HepG2 (cell line): ENCODE data around the gene MED4. TPM values are rescaled to one million over a fixed set of nuclear protein-coding genes. Genes with fewer than 3 reads are reported as not detected.

Source experiments
- ATRX ChIP-seq: sonication (generic); formaldehyde crosslinking; IDR thresholded peaks from 2 replicates; pipeline ENCODE4 v1.4.0; 2020; ENCODE audit warnings: missing genetic modification reagents, borderline replicate concordance
- CBX5 ChIP-seq: sonication (generic); formaldehyde crosslinking; IDR thresholded peaks from 2 replicates; pipeline ENCODE4 v1.4.0; 2020; ENCODE audit warnings: missing genetic modification reagents, borderline replicate concordance
- EP300 ChIP-seq, 3 experiments: sonication (generic) in 1 of 3; formaldehyde crosslinking in 1 of 3; IDR thresholded peaks; 2 replicates each; pipeline versions ENCODE4 v1.5.1 to v1.6.1; 2011 to 2020; ENCODE audit warnings: low read depth in 2 of 3, low read length in 2 of 3, borderline replicate concordance in 1 of 3, improper control_type of control experiment in 1 of 3, mild to moderate bottlenecking in 1 of 3, missing genetic modification reagents in 1 of 3, moderate library complexity in 1 of 3
- FOXJ3 ChIP-seq: sonication (generic); formaldehyde crosslinking; IDR thresholded peaks from 2 replicates; pipeline ENCODE4 v1.4.0; 2020; ENCODE audit warnings: missing genetic modification reagents, mild to moderate bottlenecking, borderline replicate concordance
- HOXA7 ChIP-seq: sonication (generic); formaldehyde crosslinking; IDR thresholded peaks from 2 replicates; pipeline ENCODE4 v1.8.1; 2022; ENCODE audit warnings: mild to moderate bottlenecking, missing genetic modification reagents, moderate library complexity
- KDM5B ChIP-seq: sonication (generic); formaldehyde crosslinking; IDR thresholded peaks from 2 replicates; pipeline ENCODE4 v1.4.0; 2020; ENCODE audit warnings: missing genetic modification reagents, mild to moderate bottlenecking, borderline replicate concordance
- RELA ChIP-seq: sonication (generic); formaldehyde crosslinking; IDR thresholded peaks from 2 replicates; pipeline ENCODE4 v1.4.0; 2020; ENCODE audit warnings: missing genetic modification reagents
- RFX3 ChIP-seq: IDR thresholded peaks from 2 replicates; pipeline ENCODE4 v1.6.1; 2016; ENCODE audit warnings: missing biosample characterization, missing genetic modification reagents
- SMARCE1 ChIP-seq: fragments of 450-650 bp; IDR thresholded peaks from 2 replicates; pipeline ENCODE4 v1.6.1; 2017; ENCODE audit warnings: borderline replicate concordance
- TAF15 ChIP-seq: fragments of 200-400 bp; formaldehyde crosslinking; IDR thresholded peaks from one replicate; pipeline ENCODE4 v1.6.1; 2018; ENCODE audit warnings: mild to moderate bottlenecking, low read depth, low read length; ENCODE audit not compliant: poor library complexity, severe bottlenecking
- TCF7 ChIP-seq: sonication (generic); IDR thresholded peaks from 2 replicates; pipeline ENCODE4 v1.6.1; 2016; ENCODE audit warnings: antibody characterized with exemption, low read depth
- TOE1 ChIP-seq: sonication (generic); formaldehyde crosslinking; IDR thresholded peaks from 2 replicates; pipeline ENCODE4 v1.4.0; 2020; ENCODE audit warnings: mild to moderate bottlenecking, missing genetic modification reagents
- XRCC5 ChIP-seq: fragments of 200-400 bp; formaldehyde crosslinking; optimal IDR thresholded peaks from 2 replicates; pipeline ENCODE3; 2017; ENCODE audit warnings: mild to moderate bottlenecking, low read length
- ZBTB39 ChIP-seq: sonication (generic); formaldehyde crosslinking; IDR thresholded peaks from 2 replicates; pipeline ENCODE4 v1.5.0; 2020; ENCODE audit warnings: missing genetic modification reagents
- ZFP36L2 ChIP-seq: sonication (generic); formaldehyde crosslinking; IDR thresholded peaks from 2 replicates; pipeline ENCODE4 v1.4.0; 2020; ENCODE audit warnings: missing genetic modification reagents
- ZNF589 ChIP-seq: sonication (generic); formaldehyde crosslinking; conservative IDR thresholded peaks from 2 replicates; pipeline ENCODE4 v1.8.0; 2022; ENCODE audit warnings: mild to moderate bottlenecking, moderate library complexity, missing genetic modification reagents
- ZNF597 ChIP-seq: sonication (generic); formaldehyde crosslinking; IDR thresholded peaks from 2 replicates; pipeline ENCODE4 v1.5.0; 2020; ENCODE audit warnings: missing genetic modification reagents
- ZNF761 ChIP-seq: sonication (generic); formaldehyde crosslinking; conservative IDR thresholded peaks from 2 replicates; pipeline ENCODE4 v1.4.0; 2020; ENCODE audit warnings: mild to moderate bottlenecking, missing genetic modification reagents
- ZNF775 ChIP-seq: sonication (generic); formaldehyde crosslinking; IDR thresholded peaks from 2 replicates; pipeline ENCODE4 v1.4.0; 2020; ENCODE audit warnings: missing genetic modification reagents, mild to moderate bottlenecking, moderate library complexity, borderline replicate concordance
- polyA plus RNA-seq, 8 experiments: library from polyadenylated mRNA; depleted of rRNA in 3 of 8; stranded (reverse) in 7 of 8; unstranded in 1 of 8; fragments of >200 nt; fragmentation: Illumina TruSeq in 4 of 8; extraction: Trizol in 4 of 8; gene quantifications; 2 replicates each; pipeline versions ENCODE4 v1.2.1 to v1.2.3, GENCODE V29; 2011 to 2016; ENCODE audit warnings: low read depth in 4 of 8, missing spikeins in 1 of 8, mixed read lengths in 1 of 8; ENCODE audit not compliant: insufficient read depth in 1 of 8
- total RNA-seq, 5 experiments: library from RNA; depleted of rRNA; stranded (reverse); fragments of >200 nt; fragmentation: Illumina TruSeq; extraction: Trizol; gene quantifications; 2 replicates each; pipeline ENCODE4 v1.2.3, GENCODE V29; 2016; ENCODE audit warnings: low read depth in 1 of 5
- TF ChIP-seq, protein P1 (sequence below), 2 experiments: sonication (generic) in 1 of 2; formaldehyde crosslinking in 1 of 2; IDR thresholded peaks; 2 replicates each; pipeline versions ENCODE4 v1.4.0 to v1.6.1; 2018 to 2020; ENCODE audit warnings: missing genetic modification reagents in 2 of 2, borderline replicate concordance in 1 of 2, low read depth in 1 of 2, mild to moderate bottlenecking in 1 of 2, missing biosample characterization in 1 of 2
- TF ChIP-seq, protein P2 (sequence below): sonication (generic); formaldehyde crosslinking; conservative IDR thresholded peaks from 2 replicates; pipeline ENCODE4 v1.4.0; 2020; ENCODE audit warnings: missing genetic modification reagents

The MED4 gene
- total and polyA plus RNA-seq, 2 of the 13 experiments (the other 11 are each of a cell fraction or from before 2014, with no cell fraction given) = 49.4 to 57.8 TPM

DNA sequence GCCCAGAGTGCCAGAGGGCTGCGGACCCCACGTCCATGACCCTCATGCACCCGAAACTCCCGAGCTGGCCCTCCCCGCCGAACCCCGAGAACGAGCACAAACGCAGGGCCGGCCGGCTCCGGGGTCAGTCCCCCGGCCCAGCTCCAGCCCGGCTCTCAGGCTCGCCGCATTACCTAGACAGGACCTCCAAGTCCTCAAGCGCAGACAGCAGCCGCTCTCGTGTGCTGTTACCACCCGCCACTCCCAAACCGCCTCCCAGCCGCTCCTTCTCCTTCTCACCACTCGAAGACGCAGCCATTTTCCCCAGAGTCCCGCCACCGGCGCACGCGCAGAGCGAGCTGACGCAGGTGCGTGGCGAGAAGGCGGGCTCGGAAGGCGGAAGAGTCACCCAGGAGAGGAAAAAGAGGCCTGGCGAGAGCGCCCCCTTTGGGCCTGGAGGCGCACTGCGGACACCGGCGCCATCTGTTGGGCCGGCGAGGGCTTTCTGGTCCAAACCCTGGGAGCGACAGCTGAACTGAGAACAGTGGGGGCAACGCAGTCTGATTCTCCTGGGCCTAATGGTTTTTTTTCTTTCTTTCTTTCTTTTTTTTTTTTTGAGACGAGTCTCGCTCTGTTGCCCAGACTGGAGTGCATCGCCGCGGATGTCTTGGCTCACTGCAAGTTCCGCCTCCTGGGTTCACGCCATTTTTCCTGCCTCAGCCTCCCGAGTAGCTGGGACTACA, at the start of gene MED4 (continued):
- no peak for TF ChIP-seq ZBTB39 (CRISPR knock-in tag)
- peak; percentile 97; the same call in 1 of the 2 replicates for TF ChIP-seq CBX5 (CRISPR knock-in tag)
- no peak for TF ChIP-seq TAF15
- no peak for TF ChIP-seq SMARCE1
- no peak for TF ChIP-seq ZNF597
- TF ChIP-seq ZNF761 (CRISPR knock-in tag) = no peak
- no peak for TF ChIP-seq TCF7
- peak in 1 of 2 experiments; percentile 23; a peak in 1 of 4 replicates for TF ChIP-seq EP300 (IDR thresholded peaks at IDR 0.05; ENCODE audit: low read depth in 2 of 2, low read length in 2 of 2)
- TF ChIP-seq EP300 (CRISPR knock-in tag; IDR thresholded peaks at IDR 0.05; ENCODE audit: borderline replicate concordance) = 0 out of 2 replicates have a peak, but pooled peaks have one; percentile 24
- TF ChIP-seq RFX3 (CRISPR knock-in tag) = no peak
- TF ChIP-seq, protein P1, sequence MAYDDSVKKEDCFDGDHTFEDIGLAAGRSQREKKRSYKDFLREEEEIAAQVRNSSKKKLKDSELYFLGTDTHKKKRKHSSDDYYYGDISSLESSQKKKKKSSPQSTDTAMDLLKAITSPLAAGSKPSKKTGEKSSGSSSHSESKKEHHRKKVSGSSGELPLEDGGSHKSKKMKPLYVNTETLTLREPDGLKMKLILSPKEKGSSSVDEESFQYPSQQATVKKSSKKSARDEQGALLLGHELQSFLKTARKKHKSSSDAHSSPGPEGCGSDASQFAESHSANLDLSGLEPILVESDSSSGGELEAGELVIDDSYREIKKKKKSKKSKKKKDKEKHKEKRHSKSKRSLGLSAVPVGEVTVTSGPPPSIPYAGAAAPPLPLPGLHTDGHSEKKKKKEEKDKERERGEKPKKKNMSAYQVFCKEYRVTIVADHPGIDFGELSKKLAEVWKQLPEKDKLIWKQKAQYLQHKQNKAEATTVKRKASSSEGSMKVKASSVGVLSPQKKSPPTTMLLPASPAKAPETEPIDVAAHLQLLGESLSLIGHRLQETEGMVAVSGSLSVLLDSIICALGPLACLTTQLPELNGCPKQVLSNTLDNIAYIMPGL (CRISPR knock-in tag; IDR thresholded peaks at IDR 0.05; ENCODE audit: borderline replicate concordance in 1 of 2, low read depth in 1 of 2) = peak; percentile 94 to 98
- peak; percentile 81; the same call in 1 of the 2 replicates for TF ChIP-seq RELA (CRISPR knock-in tag)
- TF ChIP-seq HOXA7 = no peak
- TF ChIP-seq ZNF589 = 0 out of 2 replicates have a peak, but pooled peaks have one; percentile 68
- TF ChIP-seq KDM5B (CRISPR knock-in tag) = peak; percentile 55; the same call in 1 of the 2 replicates
- TF ChIP-seq TOE1 (CRISPR knock-in tag) = peak; percentile 83
- TF ChIP-seq XRCC5 = peak; percentile 98
- 0 out of 2 replicates have a peak, but pooled peaks have one; percentile 36 for TF ChIP-seq ATRX (CRISPR knock-in tag)
- no peak for TF ChIP-seq ZNF775 (CRISPR knock-in tag)
- peak; percentile 47; the same call in 1 of the 2 replicates for TF ChIP-seq FOXJ3 (CRISPR knock-in tag)
- TF ChIP-seq ZFP36L2 (CRISPR knock-in tag) = no peak
- TF ChIP-seq, protein P2, sequence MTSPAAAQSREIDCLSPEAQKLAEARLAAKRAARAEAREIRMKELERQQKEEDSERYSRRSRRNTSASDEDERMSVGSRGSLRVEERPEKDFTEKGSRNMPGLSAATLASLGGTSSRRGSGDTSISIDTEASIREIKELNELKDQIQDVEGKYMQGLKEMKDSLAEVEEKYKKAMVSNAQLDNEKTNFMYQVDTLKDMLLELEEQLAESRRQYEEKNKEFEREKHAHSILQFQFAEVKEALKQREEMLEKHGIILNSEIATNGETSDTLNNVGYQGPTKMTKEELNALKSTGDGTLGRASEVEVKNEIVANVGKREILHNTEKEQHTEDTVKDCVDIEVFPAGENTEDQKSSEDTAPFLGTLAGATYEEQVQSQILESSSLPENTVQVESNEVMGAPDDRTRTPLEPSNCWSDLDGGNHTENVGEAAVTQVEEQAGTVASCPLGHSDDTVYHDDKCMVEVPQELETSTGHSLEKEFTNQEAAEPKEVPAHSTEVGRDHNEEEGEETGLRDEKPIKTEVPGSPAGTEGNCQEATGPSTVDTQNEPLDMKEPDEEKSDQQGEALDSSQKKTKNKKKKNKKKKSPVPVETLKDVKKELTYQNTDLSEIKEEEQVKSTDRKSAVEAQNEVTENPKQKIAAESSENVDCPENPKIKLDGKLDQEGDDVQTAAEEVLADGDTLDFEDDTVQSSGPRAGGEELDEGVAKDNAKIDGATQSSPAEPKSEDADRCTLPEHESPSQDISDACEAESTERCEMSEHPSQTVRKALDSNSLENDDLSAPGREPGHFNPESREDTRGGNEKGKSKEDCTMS (CRISPR knock-in tag) = no peak
